IPS DF 6.9 (cell line): ENCODE results near the gene DNAH14.
"Not testable (repeated sequence)": the region's sequence is repeated elsewhere in the genome, so short reads cannot be mapped to it uniquely, and the experiment has no call there.

ENCODE experiments used
- DNase-seq: peaks from one replicate; pipeline ENCODE4 v3.0.0-alpha.2; 2013; ENCODE audit warnings: low read depth, low spot score
- H3K27ac ChIP-seq: one replicate; pipeline ENCODE4 v1.5.1; 2013; ENCODE audit warnings: low read length, control low read depth
- H3K27me3 ChIP-seq: 2 replicates; pipeline ENCODE4 v1.6.1; 2013; ENCODE audit warnings: mild to moderate bottlenecking, low read length; ENCODE audit not compliant: control insufficient read depth, insufficient read depth
- H3K36me3 ChIP-seq: 2 replicates; pipeline ENCODE4 v1.6.1; 2013; ENCODE audit warnings: low read length; ENCODE audit not compliant: control insufficient read depth, insufficient read depth
- H3K4me1 ChIP-seq: 2 replicates; pipeline ENCODE4 v1.6.1; 2013; ENCODE audit warnings: low read length; ENCODE audit not compliant: control insufficient read depth, insufficient read depth
- H3K4me3 ChIP-seq: 2 replicates; pipeline ENCODE4 v1.5.1; 2013; ENCODE audit warnings: mild to moderate bottlenecking, low read length
- H3K9me3 ChIP-seq: 2 replicates; pipeline ENCODE4 v1.6.1; 2013; ENCODE audit warnings: low read length, inconsistent platforms; ENCODE audit not compliant: control insufficient read depth, insufficient read depth
- WGBS: extraction: QIAGEN DNeasy Blood & Tissue Kit; methylation state at CpG from one replicate; pipeline ENCODE4 v1.1.7; 2013; ENCODE audit warnings: mixed read lengths, missing lambda C conversion rate; ENCODE audit not compliant: insufficient read length, insufficient coverage; 5-methylcytosine and 5-hydroxymethylcytosine counted together

DNAH14 gene

DNA sequence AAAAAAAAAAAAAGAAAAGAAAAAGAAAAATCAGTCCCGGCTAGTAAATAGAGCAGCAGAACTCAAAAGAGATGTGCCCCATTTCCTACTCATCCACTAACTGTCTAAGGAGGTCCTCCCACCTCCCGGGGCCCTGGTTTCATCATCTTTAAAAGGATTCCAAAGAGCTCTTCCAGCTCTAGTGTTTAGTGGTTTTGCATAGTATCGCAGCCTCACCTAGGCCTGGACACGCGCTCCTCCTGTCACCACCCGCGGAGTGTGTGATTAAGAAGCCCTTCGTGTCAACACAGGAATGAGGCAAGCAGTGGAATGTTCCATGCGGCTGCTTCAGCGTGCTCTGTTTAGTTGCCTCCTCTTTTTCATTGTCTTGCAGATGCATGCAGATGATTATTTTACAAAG, 449.4 kb downstream of the DNAH14 start:
- no CpG with 5 or more reads among the region's 10 CpGs for WGBS
- H3K27ac ChIP-seq = no peak overlapping the region
- H3K36me3 ChIP-seq = no peaks in the 10 kb centered on the region
- H3K27me3 ChIP-seq = no peaks in the 10 kb centered on the region
- no peaks in the 10 kb centered on the region for H3K9me3 ChIP-seq
- no peaks in the 10 kb centered on the region for H3K4me1 ChIP-seq
- DNase-seq = peak; percentile 64
- no peak overlapping the region for H3K4me3 ChIP-seq

DNA sequence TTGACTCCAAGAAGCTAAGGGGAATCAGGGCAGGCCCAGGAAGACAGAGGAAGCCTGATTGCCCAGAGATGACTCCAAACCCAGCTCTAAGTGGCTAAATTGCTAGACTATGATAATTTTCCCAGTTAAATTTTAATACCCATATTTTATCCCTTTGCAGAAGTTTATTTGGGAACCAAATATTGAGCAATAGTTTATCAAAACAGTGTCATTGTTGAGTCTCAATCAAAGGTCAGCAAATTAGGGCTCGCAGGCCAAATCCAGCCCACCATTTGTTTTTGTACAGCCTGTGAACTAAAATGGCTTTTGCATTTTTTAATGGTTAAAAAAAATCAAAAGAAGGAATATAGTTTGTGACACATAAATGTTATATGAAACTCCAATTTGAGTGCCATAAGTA, 451.2 kb downstream of the DNAH14 start:
- H3K36me3 ChIP-seq = no peaks in the 10 kb centered on the region
- H3K27me3 ChIP-seq = no peaks in the 10 kb centered on the region
- DNase-seq = no peak
- H3K9me3 ChIP-seq = no peaks in the 10 kb centered on the region
- no peak overlapping the region for H3K4me3 ChIP-seq
- no peaks in the 10 kb centered on the region for H3K4me1 ChIP-seq
- no peak overlapping the region for H3K27ac ChIP-seq
- WGBS = no CpG with 5 or more reads among the region's 1 CpG

DNA sequence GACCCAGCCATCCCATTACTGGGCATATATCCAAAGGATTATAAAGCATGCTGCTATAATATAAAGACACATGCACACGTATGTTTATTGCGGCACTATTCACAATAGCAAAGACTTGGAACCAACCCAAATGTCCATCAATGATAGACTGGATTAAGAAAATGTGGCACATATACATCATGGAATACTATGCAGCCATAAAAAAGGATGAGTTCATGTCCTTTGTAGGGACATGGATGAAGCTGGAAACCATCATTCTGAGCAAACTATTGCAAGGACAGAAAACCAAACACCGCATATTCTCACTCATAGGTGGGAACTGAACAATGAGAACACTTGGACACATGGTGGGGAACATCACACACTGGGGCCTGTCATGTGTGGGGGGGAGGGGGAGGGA, 457.4 kb downstream of the DNAH14 start:
- no CpG with 5 or more reads among the region's 3 CpGs for WGBS
- H3K9me3 ChIP-seq, H3K27me3 ChIP-seq, H3K4me3 ChIP-seq, H3K4me1 ChIP-seq, H3K27ac ChIP-seq, DNase-seq, H3K36me3 ChIP-seq: not testable (repeated sequence)

DNA sequence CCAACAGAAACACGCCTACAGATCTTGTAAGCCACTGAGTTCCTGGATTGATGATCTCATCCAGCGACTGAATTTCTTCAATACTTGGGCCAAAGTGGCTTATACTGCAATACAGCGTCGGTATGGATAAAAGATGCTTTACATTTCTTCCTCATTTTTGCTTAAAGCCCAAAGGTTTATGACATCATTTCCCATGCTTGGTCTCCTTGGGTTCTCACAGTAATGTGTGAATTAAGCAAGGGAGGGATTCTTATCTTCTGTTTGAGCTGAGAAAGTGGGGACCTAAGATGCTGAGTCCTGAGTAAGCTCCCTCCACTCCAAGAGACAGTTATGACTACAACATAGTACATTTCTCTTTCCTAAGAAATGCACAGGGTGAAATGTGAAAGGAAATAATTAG, 458.9 kb downstream of the DNAH14 start:
- Histone ChIP-seq H3K36me3 (no peaks in the 10 kb centered on the region), H3K27me3 (no peaks in the 10 kb centered on the region), H3K9me3 (no peaks in the 10 kb centered on the region), H3K27ac (no peak overlapping the region), H3K4me1 (no peaks in the 10 kb centered on the region), H3K4me3 (no peak overlapping the region)
- no CpG with 5 or more reads among the region's 4 CpGs for WGBS
- no peak for DNase-seq

DNA sequence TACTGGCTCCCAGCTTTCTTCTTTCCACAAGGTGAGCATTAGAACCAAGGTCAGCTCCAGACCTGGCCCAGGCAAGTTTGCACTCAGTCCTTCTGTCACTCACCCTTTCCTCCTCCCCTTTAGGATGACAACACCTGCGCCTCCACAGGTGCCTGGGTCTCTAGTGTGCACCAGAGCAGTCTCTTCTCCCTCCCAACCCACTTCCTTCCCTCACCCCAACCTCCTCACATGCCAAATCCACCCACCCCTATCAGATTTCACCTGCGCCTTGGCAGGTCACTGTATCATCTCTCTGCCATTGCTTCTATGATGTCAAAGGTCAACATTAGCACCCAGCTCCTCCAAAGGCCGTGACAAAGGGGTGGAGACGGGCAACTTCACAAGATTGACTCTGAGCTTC, 460.4 kb downstream of the DNAH14 start:
- H3K4me1 ChIP-seq = no peaks in the 10 kb centered on the region
- H3K4me3 ChIP-seq = no peak overlapping the region
- H3K27me3 ChIP-seq = no peaks in the 10 kb centered on the region
- no peaks in the 10 kb centered on the region for H3K9me3 ChIP-seq
- no peak overlapping the region for H3K27ac ChIP-seq
- DNase-seq = no peak
- no CpG with 5 or more reads among the region's 4 CpGs for WGBS
- H3K36me3 ChIP-seq = no peaks in the 10 kb centered on the region

DNA sequence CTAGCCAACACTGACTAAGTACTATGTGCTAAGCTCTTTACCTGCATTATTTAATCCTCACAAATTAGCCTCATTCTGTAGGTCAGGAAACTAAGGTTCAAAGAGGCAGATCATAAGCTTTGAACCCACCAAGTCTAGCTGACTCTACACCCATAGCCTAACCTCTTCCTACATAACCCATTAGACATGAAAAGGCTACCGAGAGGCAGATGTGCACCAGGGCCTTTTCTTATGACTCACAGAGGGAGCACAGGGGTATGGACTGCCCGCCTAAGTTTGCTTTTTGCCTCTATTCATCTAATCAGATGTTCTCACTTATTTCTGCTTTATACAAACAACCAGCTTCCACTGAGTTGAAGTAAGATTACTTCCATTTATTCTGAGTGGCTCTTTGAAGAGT, 466.9 kb downstream of the DNAH14 start:
- Histone ChIP-seq H3K27me3 (no peaks in the 10 kb centered on the region), H3K27ac (no peak overlapping the region), H3K9me3 (no peaks in the 10 kb centered on the region), H3K36me3 (no peaks in the 10 kb centered on the region; the same call in 1 of the 2 replicates), H3K4me3 (no peak overlapping the region), H3K4me1 (no peaks in the 10 kb centered on the region)
- DNase-seq = no peak
- no CpG with 5 or more reads among the region's 2 CpGs for WGBS

DNA sequence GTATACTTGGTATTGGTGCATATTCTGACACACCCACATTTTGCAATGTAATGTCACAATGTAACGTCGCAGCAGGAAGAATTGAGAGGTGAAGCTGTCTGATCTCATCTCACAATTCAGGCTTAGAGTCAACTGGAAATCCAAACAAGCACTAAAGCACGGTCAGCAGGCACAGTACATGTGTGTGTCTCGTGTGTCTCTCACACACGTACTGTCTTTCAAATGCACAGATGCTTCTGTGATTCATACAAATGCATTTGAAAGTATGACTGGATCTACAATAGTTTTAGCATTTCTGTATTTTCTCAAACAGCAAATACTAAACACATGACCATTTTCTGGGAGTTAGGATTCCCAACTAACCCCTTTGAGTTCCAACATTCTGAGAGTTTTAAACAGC, 471.5 kb downstream of the DNAH14 start:
- H3K27ac ChIP-seq = no peak overlapping the region
- no peaks in the 10 kb centered on the region for H3K4me1 ChIP-seq
- H3K36me3 ChIP-seq = no peaks in the 10 kb centered on the region; the same call in 1 of the 2 replicates
- DNase-seq = no peak
- no peaks in the 10 kb centered on the region for H3K9me3 ChIP-seq
- no peak overlapping the region for H3K4me3 ChIP-seq
- H3K27me3 ChIP-seq = no peaks in the 10 kb centered on the region
- no CpG with 5 or more reads among the region's 5 CpGs for WGBS

DNA sequence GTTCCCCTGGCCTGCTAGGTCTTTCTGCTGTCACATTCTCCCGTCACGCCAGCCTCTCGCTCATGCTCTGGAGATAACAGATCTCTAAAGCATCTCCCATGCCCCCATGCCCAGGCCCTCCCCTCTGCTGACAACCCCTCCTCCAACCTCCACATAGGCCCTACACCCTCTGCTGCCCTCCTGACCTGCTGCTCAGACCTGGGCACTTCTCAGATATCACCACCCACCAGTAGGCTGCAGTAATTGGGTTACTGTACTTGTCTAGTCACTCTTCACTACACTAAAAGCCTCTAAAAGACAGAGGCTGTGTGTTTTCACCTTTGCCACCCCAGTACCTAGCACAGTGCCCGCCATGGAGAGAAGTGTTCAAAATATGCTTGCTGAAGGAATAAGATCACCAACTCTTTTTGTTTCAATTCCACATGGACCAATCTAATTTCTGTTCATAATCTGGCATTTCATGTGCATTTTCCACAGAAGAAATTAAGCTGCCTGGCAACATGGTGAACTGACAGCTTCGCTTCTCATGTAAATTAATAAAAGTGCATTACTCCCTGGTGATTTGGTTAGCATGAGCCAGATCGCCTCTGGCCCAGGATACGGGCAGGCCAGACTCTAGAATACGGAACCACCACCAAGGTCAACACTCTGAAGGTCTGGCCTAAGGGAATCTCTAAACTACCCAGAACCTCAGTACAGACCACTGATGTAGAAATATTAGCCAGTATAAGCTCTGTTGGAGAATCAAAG, 477.7 kb downstream of the DNAH14 start:
- no peak for DNase-seq
- H3K4me1 ChIP-seq = no peaks in the 10 kb centered on the region
- no CpG with 5 or more reads among the region's 8 CpGs for WGBS
- no peaks in the 10 kb centered on the region for H3K27me3 ChIP-seq
- H3K27ac ChIP-seq = no peak overlapping the region
- no peak overlapping the region for H3K4me3 ChIP-seq
- H3K36me3 ChIP-seq = 0 out of 2 replicates have a peak, but pooled peaks cover 2% of the 10 kb centered on the region
- no peaks in the 10 kb centered on the region for H3K9me3 ChIP-seq

DNA sequence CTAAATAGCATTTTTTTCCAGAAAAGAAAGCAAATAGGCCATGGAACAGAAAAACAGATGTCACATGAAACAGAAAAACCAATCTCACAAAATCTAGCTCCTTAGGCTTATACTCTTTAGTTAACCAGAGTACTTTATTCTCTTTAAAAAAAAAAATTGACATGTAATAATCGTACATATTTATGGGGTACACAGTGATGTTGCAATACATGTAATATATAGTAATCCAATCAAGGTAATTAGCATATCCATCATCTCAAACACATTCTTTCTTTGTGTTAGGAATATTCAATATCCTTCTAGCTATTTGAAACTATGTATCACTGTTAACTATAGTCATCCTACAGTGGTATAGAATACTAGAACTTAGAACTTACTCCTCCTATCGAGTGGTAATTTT, 478.3 kb downstream of the DNAH14 start:
- Histone ChIP-seq H3K4me1 (no peaks in the 10 kb centered on the region), H3K36me3 (peaks cover 5% of the 10 kb centered on the region; the same call in 1 of the 2 replicates), H3K9me3 (no peaks in the 10 kb centered on the region), H3K27me3 (no peaks in the 10 kb centered on the region), H3K27ac (no peak overlapping the region), H3K4me3 (no peak overlapping the region)
- DNase-seq = no peak
- no CpG with 5 or more reads among the region's 2 CpGs for WGBS

DNA sequence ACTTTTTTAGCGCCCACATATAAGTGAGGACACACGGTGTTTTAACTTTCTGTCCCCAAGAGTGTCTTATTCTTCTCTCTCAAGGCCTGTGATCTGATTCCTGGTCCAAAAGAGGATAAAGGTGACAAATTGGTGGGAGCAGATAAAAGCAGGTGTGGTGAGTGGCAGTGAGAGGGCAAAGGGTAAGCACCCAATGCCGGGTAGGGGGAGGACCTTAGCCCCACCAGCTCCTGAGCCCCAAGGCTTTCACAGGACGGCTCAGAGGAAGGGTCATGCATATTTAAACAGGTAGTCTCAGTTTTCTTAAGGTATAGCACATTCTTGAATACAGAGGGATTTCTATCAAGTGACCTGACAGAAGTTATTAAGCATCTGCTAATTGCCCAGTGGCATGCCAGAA, 478.8 kb downstream of the DNAH14 start:
- DNase-seq = no peak
- Histone ChIP-seq H3K9me3 (no peaks in the 10 kb centered on the region), H3K4me3 (no peak overlapping the region), H3K27me3 (no peaks in the 10 kb centered on the region), H3K27ac (no peak overlapping the region), H3K36me3 (peaks cover 5% of the 10 kb centered on the region; the same call in 1 of the 2 replicates), H3K4me1 (no peaks in the 10 kb centered on the region)
- 100% methylated on average over 1 of the region's 4 CpGs for WGBS

DNA sequence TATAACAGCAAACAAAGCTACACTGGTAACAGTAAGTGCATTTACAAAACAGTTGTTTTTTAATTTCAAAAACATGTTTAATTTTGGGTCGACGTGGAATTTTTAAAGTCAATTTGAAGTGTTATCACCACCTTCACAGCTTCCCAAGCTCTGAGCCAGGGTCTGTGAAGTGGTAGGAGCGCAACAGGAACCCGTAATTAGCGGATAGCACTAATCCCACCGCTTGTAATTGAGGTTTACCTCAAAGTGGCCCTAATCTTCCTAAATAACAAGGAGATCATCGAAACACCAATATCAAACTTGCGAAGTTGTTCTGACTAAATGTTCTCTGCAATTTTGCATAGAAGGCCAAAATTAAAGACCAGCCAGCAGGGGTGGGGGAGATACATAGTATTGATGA, 479.6 kb downstream of the DNAH14 start:
- Histone ChIP-seq H3K27ac (no peak overlapping the region), H3K4me1 (no peaks in the 10 kb centered on the region), H3K36me3 (peaks cover 5% of the 10 kb centered on the region; the same call in 1 of the 2 replicates), H3K27me3 (no peaks in the 10 kb centered on the region), H3K4me3 (no peak overlapping the region), H3K9me3 (no peaks in the 10 kb centered on the region)
- DNase-seq = no peak
- no CpG with 5 or more reads among the region's 8 CpGs for WGBS
